K562 (cell line): ENCODE measurements around the gene C16orf86. TPM values are rescaled to one million over a fixed set of nuclear protein-coding genes. Genes with fewer than 3 reads are reported as not detected.

Source experiments
- ATAC-seq: fragments of 200-7000 bp; cut with Tn5 transposase; 3 replicates; pipeline ENCODE4 v1.9.1; 2020; ENCODE audit warnings: moderate library complexity
- BruUV-seq: library from RNA; stranded (reverse); fragments of 400-500 nt; replicated peaks from 2 replicates; lab custom pipeline; 2021; lab: Mats Ljungman, UMichigan
- CTCF ChIA-PET: fragments of 300-600 bp; formaldehyde crosslinking; extraction: SDS; loops from one replicate; lab custom pipeline; 2021; ENCODE audit warnings: low intra/inter-chr PET ratio; lab: Yijun Ruan, JAX
- POLR2A ChIA-PET: fragments of 300-600, 350-650 bp; sonication (Branson Sonifier 250); formaldehyde crosslinking; extraction: SDS; loops from one replicate; lab custom pipeline; 2021; ENCODE audit warnings: antibody characterized with exemption, inconsistent platforms; lab: Yijun Ruan, JAX
- DNase-seq, 4 experiments: peaks; one replicate each; pipeline versions ENCODE4 v3.0.0 to v3.0.0-alpha.2; 2011 to 2018; ENCODE audit warnings: low spot score in 3 of 4, mixed read lengths in 3 of 4; ENCODE audit errors: extremely low read depth in 1 of 4
- FAIRE-seq: peaks from 2 replicates; lab custom pipeline; 2011; peaks lifted over from hg19 to GRCh38; lab: Jason Lieb, UNC
- H2AFZ ChIP-seq: 2 replicates; pipeline ENCODE4 v1.6.0; 2011; ENCODE audit warnings: low read depth, low read length, control low read depth, inconsistent platforms
- H3K27ac ChIP-seq: fragments of 200-600 bp; 3 replicates; pipeline ENCODE4 v1.8.0; 2011; ENCODE audit warnings: low read depth, mild to moderate bottlenecking, control low read depth, inconsistent platforms, low read length, moderate library complexity, mixed read lengths; ENCODE audit errors: extremely low read depth
- H3K27me3 ChIP-seq, 2 experiments: fragments of 300-600 bp in 1 of 2; 2 replicates in 1 of 2; 3 replicates in 1 of 2; pipeline versions ENCODE4 v1.6.0 to v1.8.0; 2011; ENCODE audit warnings: inconsistent platforms in 2 of 2, low read length in 2 of 2, mild to moderate bottlenecking in 1 of 2, mixed read lengths in 1 of 2, moderate library complexity in 1 of 2; ENCODE audit not compliant: control insufficient read depth in 2 of 2, insufficient read depth in 2 of 2
- H3K36me3 ChIP-seq: fragments of 300-600 bp; 3 replicates; pipeline ENCODE4 v1.8.0; 2011; ENCODE audit warnings: mild to moderate bottlenecking, low read length, inconsistent platforms; ENCODE audit not compliant: control insufficient read depth, insufficient read depth
- H3K4me1 ChIP-seq, 2 experiments: fragments of 200-600 bp in 1 of 2; replicated peaks in 1 of 2; 2 replicates in 1 of 2; 3 replicates in 1 of 2; pipeline versions ENCODE4 v1.5.1 to v1.8.0; 2011; ENCODE audit warnings: inconsistent platforms in 2 of 2, low read length in 2 of 2, mild to moderate bottlenecking in 1 of 2, mixed read lengths in 1 of 2, moderate library complexity in 1 of 2; ENCODE audit not compliant: control insufficient read depth in 2 of 2, insufficient read depth in 2 of 2
- H3K4me2 ChIP-seq: 2 replicates; pipeline ENCODE4 v1.6.1; 2011; ENCODE audit warnings: low read length, control low read depth, inconsistent platforms, mixed read lengths; ENCODE audit not compliant: insufficient read depth
- H3K4me3 ChIP-seq: fragments of 200-600 bp; sonication (generic), shearing (Covaris generic); 2 replicates; pipeline ENCODE4 v1.5.1; 2016; ENCODE audit warnings: control low read depth, inconsistent platforms
- H3K79me2 ChIP-seq: fragments of 200-600 bp; 3 replicates; pipeline ENCODE4 v1.8.0; 2011; ENCODE audit warnings: low read length, inconsistent platforms; ENCODE audit not compliant: control insufficient read depth, insufficient read depth
- H3K9ac ChIP-seq, 2 experiments: 2 replicates each; pipeline versions ENCODE4 v1.6.0 to v1.6.1; 2011; ENCODE audit warnings: low read depth in 2 of 2, low read length in 2 of 2, control low read depth in 1 of 2, inconsistent platforms in 1 of 2, mild to moderate bottlenecking in 1 of 2, mixed read lengths in 1 of 2; ENCODE audit not compliant: insufficient read depth in 1 of 2
- H3K9me1 ChIP-seq: one replicate; pipeline ENCODE4 v1.6.0; 2011; ENCODE audit warnings: inconsistent platforms, mild to moderate bottlenecking, low read length, moderate library complexity; ENCODE audit not compliant: control insufficient read depth, insufficient read depth
- H3K9me3 ChIP-seq: replicated peaks from 2 replicates; pipeline ENCODE4 v1.5.1; 2011; ENCODE audit warnings: low read depth, low read length, inconsistent platforms; ENCODE audit not compliant: control insufficient read depth, insufficient read depth
- H4K20me1 ChIP-seq: replicated peaks from 2 replicates; pipeline ENCODE4 v1.6.1; 2011; ENCODE audit warnings: low read length, inconsistent platforms, mixed read lengths; ENCODE audit not compliant: control insufficient read depth, insufficient read depth
- CBX3 ChIP-seq, 2 experiments: IDR thresholded peaks; 1 replicate in 1 of 2; 2 replicates in 1 of 2; pipeline ENCODE4 v1.6.1; 2012; ENCODE audit warnings: inconsistent platforms in 2 of 2, low read length in 2 of 2, borderline replicate concordance in 1 of 2, control low read depth in 1 of 2
- MCM3 ChIP-seq: fragments of 450-650 bp; IDR thresholded peaks from 2 replicates; pipeline ENCODE4 v1.6.1; 2016
- POLR2G ChIP-seq: fragments of 200-400 bp; formaldehyde crosslinking; IDR thresholded peaks from 2 replicates; pipeline ENCODE4 v1.6.1; 2017; ENCODE audit warnings: low read depth, mild to moderate bottlenecking, antibody characterized with exemption, low read length, moderate library complexity
- ZNF174 ChIP-seq: fragments of 250-450 bp; sonication (Bioruptor Pico); IDR thresholded peaks from 2 replicates; pipeline ENCODE4 v1.4.0; 2020; ENCODE audit warnings: mild to moderate bottlenecking
- WGBS: fragments of 100-300 bp; shearing (Covaris generic); methylation state at CpG from one replicate; pipeline ENCODE4 v1.1.6; 2016; ENCODE audit warnings: low coverage, mixed read lengths; ENCODE audit not compliant: insufficient coverage; ENCODE audit errors: missing lambda C conversion rate; 5-methylcytosine and 5-hydroxymethylcytosine counted together
- in situ Hi-C: fragments of 300-500 bp; cut with MboI; formaldehyde crosslinking; loops from 4 replicates; pipeline ENCODE4 v1.15.0; 2018; ENCODE audit warnings: inconsistent platforms, mixed read lengths
- intact Hi-C: fragments of 100-400 bp; cut with micrococcal nuclease; formaldehyde crosslinking; loops from 2 replicates; pipeline ENCODE4 v1.14.2; 2022
- polyA plus RNA-seq, 8 experiments: library from polyadenylated mRNA; depleted of rRNA in 4 of 8; stranded (reverse) in 5 of 8; unstranded in 3 of 8; fragments of >200 nt; fragmentation: Nextera tagmentation in 2 of 8; fragmentation: Illumina TruSeq in 1 of 8; extraction: Ambion mirVana in 2 of 8; extraction: Trizol in 1 of 8; gene quantifications; 2 replicates each; pipeline versions ENCODE4 v1.2.1 to v1.2.3, GENCODE V29; 2011 to 2014; ENCODE audit warnings: inconsistent platforms in 1 of 8, missing spikeins in 1 of 8
- total RNA-seq, 7 experiments: library from RNA; depleted of rRNA in 6 of 7; stranded (reverse); fragments of >200 nt in 6 of 7; fragmentation: Illumina TruSeq in 2 of 7; extraction: Trizol in 2 of 7; gene quantifications; 2 replicates each; pipeline versions ENCODE4 v1.2.1 to v1.2.3, GENCODE V29; 2011 to 2021; ENCODE audit warnings: low replicate concordance in 1 of 7
- TF ChIP-seq, protein P1 (sequence below), 2 experiments: fragments of 450-650 bp in 1 of 2; IDR thresholded peaks; 2 replicates each; pipeline ENCODE4 v1.6.1; 2011 to 2017; ENCODE audit warnings: low read depth in 2 of 2, antibody characterized with exemption in 1 of 2, borderline replicate concordance in 1 of 2, low read length in 1 of 2, mild to moderate bottlenecking in 1 of 2, mixed read lengths in 1 of 2; ENCODE audit not compliant: control insufficient read depth in 1 of 2

Gene C16orf86
- total and polyA plus RNA-seq, 9 of the 15 experiments (the other 6 are each of a cell fraction or from before 2014, with no cell fraction given): 0.13 to 1.2 (median 0.27) TPM; not detected in 3

DNA sequence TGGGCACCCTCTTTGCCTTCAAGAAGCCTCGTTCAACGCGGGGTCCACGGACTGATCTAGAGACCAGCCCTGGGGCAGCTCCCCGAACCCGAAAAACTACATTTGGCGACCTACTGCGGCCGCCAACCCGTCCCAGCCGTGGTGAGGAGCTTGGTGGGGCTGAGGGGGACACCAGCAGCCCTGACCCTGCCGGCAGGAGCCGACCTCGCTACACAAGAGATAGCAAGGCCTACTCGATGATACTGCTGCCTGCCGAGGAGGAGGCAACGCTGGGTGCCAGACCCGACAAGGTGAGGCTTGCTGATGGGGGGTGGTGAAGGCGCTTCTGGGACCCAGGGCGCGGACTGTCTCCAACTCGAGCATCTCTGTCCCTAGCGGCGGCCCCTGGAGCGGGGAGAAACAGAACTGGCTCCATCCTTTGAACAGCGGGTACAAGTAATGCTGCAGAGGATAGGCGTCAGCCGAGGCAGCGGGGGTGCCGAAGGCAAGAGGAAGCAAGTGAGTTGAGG lies 12.2 kb upstream of the C16orf86 start:
- Histone ChIP-seq H3K4me2 (no peak overlapping the region), H3K27me3 (peaks cover 0 to 41% of the 10 kb centered on the region in 2 experiments; a peak in 2 of 5 replicates), H3K4me3 (no peak overlapping the region), H4K20me1 (peaks cover 21% of the 10 kb centered on the region; the same call in 1 of the 2 replicates), H3K9ac (0 out of 4 replicates have a peak overlapping the region, but pooled peaks of 1 of the 2 experiments have one; percentile 48), H3K9me3 (no peaks in the 10 kb centered on the region), H3K4me1 (peaks cover 4 to 46% of the 10 kb centered on the region in 2 experiments), H2AFZ (no peak overlapping the region), H3K9me1 (no peaks in the 10 kb centered on the region), H3K79me2 (peaks cover 9% of the 10 kb centered on the region), H3K36me3 (peaks cover 16% of the 10 kb centered on the region), H3K27ac (no peak overlapping the region)
- DNase-seq (no peak), ATAC-seq (no peak), FAIRE-seq (no peak)
- intact Hi-C loops (no loop called here), in situ Hi-C loops (no loop called here)
- TF ChIP-seq POLR2G (peak; percentile 62), ZNF174 (no peak), MCM3 (no peak), CBX3 (IDR thresholded peaks at IDR 0.05; ENCODE audit: borderline replicate concordance in 1 of 2, low read length in 2 of 2) (no peak)
- TF ChIP-seq, protein P1, sequence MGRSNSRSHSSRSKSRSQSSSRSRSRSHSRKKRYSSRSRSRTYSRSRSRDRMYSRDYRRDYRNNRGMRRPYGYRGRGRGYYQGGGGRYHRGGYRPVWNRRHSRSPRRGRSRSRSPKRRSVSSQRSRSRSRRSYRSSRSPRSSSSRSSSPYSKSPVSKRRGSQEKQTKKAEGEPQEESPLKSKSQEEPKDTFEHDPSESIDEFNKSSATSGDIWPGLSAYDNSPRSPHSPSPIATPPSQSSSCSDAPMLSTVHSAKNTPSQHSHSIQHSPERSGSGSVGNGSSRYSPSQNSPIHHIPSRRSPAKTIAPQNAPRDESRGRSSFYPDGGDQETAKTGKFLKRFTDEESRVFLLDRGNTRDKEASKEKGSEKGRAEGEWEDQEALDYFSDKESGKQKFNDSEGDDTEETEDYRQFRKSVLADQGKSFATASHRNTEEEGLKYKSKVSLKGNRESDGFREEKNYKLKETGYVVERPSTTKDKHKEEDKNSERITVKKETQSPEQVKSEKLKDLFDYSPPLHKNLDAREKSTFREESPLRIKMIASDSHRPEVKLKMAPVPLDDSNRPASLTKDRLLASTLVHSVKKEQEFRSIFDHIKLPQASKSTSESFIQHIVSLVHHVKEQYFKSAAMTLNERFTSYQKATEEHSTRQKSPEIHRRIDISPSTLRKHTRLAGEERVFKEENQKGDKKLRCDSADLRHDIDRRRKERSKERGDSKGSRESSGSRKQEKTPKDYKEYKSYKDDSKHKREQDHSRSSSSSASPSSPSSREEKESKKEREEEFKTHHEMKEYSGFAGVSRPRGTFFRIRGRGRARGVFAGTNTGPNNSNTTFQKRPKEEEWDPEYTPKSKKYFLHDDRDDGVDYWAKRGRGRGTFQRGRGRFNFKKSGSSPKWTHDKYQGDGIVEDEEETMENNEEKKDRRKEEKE (IDR thresholded peaks at IDR 0.05; ENCODE audit: borderline replicate concordance in 1 of 2, control insufficient read depth in 1 of 2, low read depth in 2 of 2, low read length in 1 of 2): no peak
- no TSS peak for BruUV-seq
- POLR2A ChIA-PET: no interaction called here
- 44% methylated on average over 23 of the region's 30 CpGs for WGBS
- CTCF ChIA-PET: no interaction called here
